Muscle of leg (tissue), 9 donors: ENCODE results near the gene GGT1. TPM values are rescaled to one million over a fixed set of nuclear protein-coding genes. Genes with fewer than 3 reads are reported as not detected.

ENCODE experiments used
- polyA plus RNA-seq, 8 donors: library from polyadenylated mRNA; unstranded; fragments of 120-200 nt; gene quantifications; one replicate each; pipeline versions ENCODE4 v1.2.1 to v1.2.3, GENCODE V29; 2013; ENCODE audit warnings: inconsistent platforms in 1 of 8, low replicate concordance in 1 of 8; ENCODE audit not compliant: insufficient read length in 8 of 8, insufficient read depth in 1 of 8
- total RNA-seq: library from RNA; stranded (reverse); fragments of 120-200 nt; gene quantifications from one replicate; pipeline ENCODE4 v1.2.4, GENCODE V29; 2013

GGT1 gene
- total and polyA plus RNA-seq, 9 donors, result 2.3 to 7.8 (median 2.8) TPM

Other genes starting within 250 kb of the GGT1 start
- 8.9 TPM for gene ADORA2A, start 175.6 kb upstream of the GGT1 start, total RNA-seq
- 10 to 100 TPM in 5 of 8 donors, 1 to 10 TPM in 3; 8.1 to 15.5 (median 11.3) TPM for gene ADORA2A, start 175.6 kb upstream of the GGT1 start, polyA plus RNA-seq
- 0.75 TPM for gene UPB1, start 107.9 kb upstream of the GGT1 start, total RNA-seq
- 1 to 10 TPM in 1 of 8 donors, under 1 TPM in 7; 0.29 to 1.0 (median 0.53) TPM for gene UPB1, start 107.9 kb upstream of the GGT1 start, polyA plus RNA-seq
- gene GUCD1, start 48.1 kb upstream of the GGT1 start, total RNA-seq, result 73.6 TPM
- 10 to 100 TPM; 67.1 to 81.1 (median 72.3) TPM for gene GUCD1, start 48.1 kb upstream of the GGT1 start, polyA plus RNA-seq
- 102 TPM for gene SNRPD3, start 47.2 kb upstream of the GGT1 start, total RNA-seq
- 100 to 1,000 TPM; 103 to 151 (median 124) TPM for gene SNRPD3, start 47.2 kb upstream of the GGT1 start, polyA plus RNA-seq
- 9.8 TPM for gene LRRC75B, start 10.1 kb upstream of the GGT1 start, total RNA-seq
- 10 to 100 TPM in 2 of 8 donors, 1 to 10 TPM in 6; 8.0 to 14.9 (median 8.9) TPM for gene LRRC75B, start 10.1 kb upstream of the GGT1 start, polyA plus RNA-seq
- gene PIWIL3, start 171.5 kb downstream of the GGT1 start, total RNA-seq, result under 0.01 TPM
- under 1 TPM in 2 of 8 donors, not detected in 6; 0.06 to 0.07 TPM for gene PIWIL3, start 171.5 kb downstream of the GGT1 start, polyA plus RNA-seq
- gene SGSM1, start 203.0 kb downstream of the GGT1 start, total RNA-seq, result 0.13 TPM
- gene SGSM1, start 203.0 kb downstream of the GGT1 start, polyA plus RNA-seq, result under 1 TPM; 0.08 to 0.76 (median 0.18) TPM